Caco-2 (cell line): ENCODE measurements around the gene TSPAN33. TPM values are rescaled to one million over a fixed set of nuclear protein-coding genes. Genes with fewer than 3 reads are reported as not detected.

Source experiments
- BruUV-seq: library from RNA; stranded (reverse); fragments of 400-500 nt; replicated peaks from 2 replicates; lab custom pipeline; 2021; lab: Mats Ljungman, UMichigan
- CTCF ChIA-PET: fragments of 300-600 bp; sonication (Branson Sonifier 250); formaldehyde crosslinking; loops from one replicate; lab custom pipeline; 2022; ENCODE audit warnings: antibody characterized with exemption; lab: Charles Lee
- POLR2A ChIA-PET: fragments of 300-600 bp; sonication (Branson Sonifier 250); formaldehyde crosslinking; loops from one replicate; lab custom pipeline; 2022; ENCODE audit warnings: antibody characterized with exemption; lab: Charles Lee
- DNase-seq, 2 experiments: peaks; one replicate each; pipeline versions ENCODE4 v3.0.0 to v3.0.0-alpha.2; 2020 to 2022
- H3K27me3 ChIP-seq: replicated peaks from 2 replicates; pipeline ENCODE4 v1.6.0; 2011; ENCODE audit warnings: low read length; ENCODE audit not compliant: control insufficient read depth, insufficient read depth
- H3K36me3 ChIP-seq: 2 replicates; pipeline ENCODE4 v1.5.1; 2011; ENCODE audit warnings: low read length; ENCODE audit not compliant: control insufficient read depth, insufficient read depth
- H3K4me1 ChIP-seq: fragments of 250-450 bp; sonication (Bioruptor Pico); 2 replicates; pipeline ENCODE4 v1.5.1; 2020; ENCODE audit warnings: mild to moderate bottlenecking
- H3K4me3 ChIP-seq: 2 replicates; pipeline ENCODE4 v1.5.1; 2011; ENCODE audit warnings: low read depth, mild to moderate bottlenecking, control low read depth, low read length
- H3K9me3 ChIP-seq: fragments of 250-450 bp; sonication (Bioruptor Pico); 2 replicates; pipeline ENCODE4 v1.5.1; 2020; ENCODE audit warnings: mild to moderate bottlenecking, moderate library complexity
- H3K27ac Mint-ChIP-seq: one replicate; pipeline ENCODE4 v1.8.0; 2022; ENCODE audit warnings: mixed read lengths; ENCODE audit not compliant: unreplicated experiment
- H3K27me3 Mint-ChIP-seq: one replicate; pipeline ENCODE4 v1.8.0; 2022; ENCODE audit warnings: mixed read lengths; ENCODE audit not compliant: insufficient read depth, unreplicated experiment
- H3K36me3 Mint-ChIP-seq: one replicate; pipeline ENCODE4 v1.8.0; 2022; ENCODE audit warnings: mild to moderate bottlenecking, mixed read lengths; ENCODE audit not compliant: insufficient read depth, unreplicated experiment
- H3K4me1 Mint-ChIP-seq: one replicate; pipeline ENCODE4 v1.8.0; 2022; ENCODE audit warnings: low read depth, mixed read lengths; ENCODE audit not compliant: unreplicated experiment
- H3K4me3 Mint-ChIP-seq: one replicate; pipeline ENCODE4 v1.8.0; 2022; ENCODE audit warnings: mild to moderate bottlenecking, moderate library complexity, mixed read lengths; ENCODE audit not compliant: unreplicated experiment
- H3K9me3 Mint-ChIP-seq: one replicate; pipeline ENCODE4 v1.8.0; 2022; ENCODE audit warnings: mixed read lengths; ENCODE audit not compliant: unreplicated experiment
- CTCF ChIP-seq, 2 experiments: fragments of 200-600 bp in 1 of 2; IDR thresholded peaks; 1 replicate in 1 of 2; 2 replicates in 1 of 2; pipeline versions ENCODE4 v1.5.1 to v1.8.0; 2011 to 2022; ENCODE audit warnings: antibody characterized with exemption in 1 of 2, control low read depth in 1 of 2, inconsistent platforms in 1 of 2, low read depth in 1 of 2, low read length in 1 of 2, mild to moderate bottlenecking in 1 of 2, moderate library complexity in 1 of 2; ENCODE audit not compliant: insufficient read depth in 1 of 2, severe bottlenecking in 1 of 2, unreplicated experiment in 1 of 2
- intact Hi-C: fragments of 100-400 bp; cut with micrococcal nuclease; formaldehyde crosslinking; loops from one replicate; pipeline ENCODE4 v1.10.0; 2022; ENCODE audit not compliant: unreplicated experiment
- total RNA-seq: library from RNA; stranded (reverse); gene quantifications from 2 replicates; pipeline ENCODE4 v1.2.3, GENCODE V29; 2022

Gene TSPAN33
- total RNA-seq, 1 experiment from 2014 or later = 4.5 TPM

GRCh38 chr7:129167817-129168216 lies 23.3 kb downstream of the TSPAN33 start:
- H3K4me1 Mint-ChIP-seq = no peaks in the 10 kb centered on the region
- no peaks in the 10 kb centered on the region for H3K4me1 ChIP-seq
- H3K9me3 Mint-ChIP-seq = no peaks in the 10 kb centered on the region
- no peaks in the 10 kb centered on the region for H3K27me3 ChIP-seq
- DNase-seq = no peak
- no peaks in the 10 kb centered on the region for H3K9me3 ChIP-seq
- POLR2A ChIA-PET = no interaction called here
- H3K36me3 Mint-ChIP-seq = no peaks in the 10 kb centered on the region
- H3K36me3 ChIP-seq = no peaks in the 10 kb centered on the region
- H3K27me3 Mint-ChIP-seq = peaks cover 2% of the 10 kb centered on the region
- BruUV-seq = no TSS peak
- H3K4me3 Mint-ChIP-seq = no peak overlapping the region
- intact Hi-C loops = no loop called here
- no peak for TF ChIP-seq CTCF (IDR thresholded peaks at IDR 0.05; ENCODE audit: insufficient read depth in 1 of 2, low read depth in 1 of 2, low read length in 1 of 2, severe bottlenecking in 1 of 2, unreplicated experiment in 1 of 2)
- H3K27ac Mint-ChIP-seq = no peak overlapping the region
- H3K4me3 ChIP-seq = no peak overlapping the region
- CTCF ChIA-PET = no interaction called here

- intact Hi-C loops = no loop called here
- TF ChIP-seq CTCF (IDR thresholded peaks at IDR 0.05; ENCODE audit: insufficient read depth in 1 of 2, low read depth in 1 of 2, low read length in 1 of 2, severe bottlenecking in 1 of 2, unreplicated experiment in 1 of 2) = no peak
- no TSS peak for BruUV-seq
- Mint-ChIP-seq H3K36me3 (no peaks in the 10 kb centered on the region), H3K9me3 (no peaks in the 10 kb centered on the region), H3K27ac (no peak overlapping the region), H3K4me3 (no peak overlapping the region), H3K4me1 (no peaks in the 10 kb centered on the region), H3K27me3 (no peaks in the 10 kb centered on the region)
- H3K9me3 ChIP-seq = no peaks in the 10 kb centered on the region
- no peaks in the 10 kb centered on the region for H3K4me1 ChIP-seq
- POLR2A ChIA-PET = no interaction called here
- CTCF ChIA-PET = no interaction called here
- H3K4me3 ChIP-seq = no peak overlapping the region
- DNase-seq = no peak
- H3K27me3 ChIP-seq = no peaks in the 10 kb centered on the region
- H3K36me3 ChIP-seq = no peaks in the 10 kb centered on the region
Measured at GRCh38 chr7:129168231-129169021, 23.9 kb downstream of the TSPAN33 start.

- TF ChIP-seq CTCF (IDR thresholded peaks at IDR 0.05; ENCODE audit: insufficient read depth in 1 of 2, low read depth in 1 of 2, low read length in 1 of 2, severe bottlenecking in 1 of 2, unreplicated experiment in 1 of 2) = no peak
- Mint-ChIP-seq H3K27ac (no peak overlapping the region), H3K27me3 (no peaks in the 10 kb centered on the region), H3K4me1 (no peaks in the 10 kb centered on the region), H3K9me3 (no peaks in the 10 kb centered on the region), H3K4me3 (no peak overlapping the region), H3K36me3 (no peaks in the 10 kb centered on the region)
- Histone ChIP-seq H3K9me3 (no peaks in the 10 kb centered on the region), H3K4me1 (no peaks in the 10 kb centered on the region), H3K4me3 (no peak overlapping the region), H3K36me3 (no peaks in the 10 kb centered on the region), H3K27me3 (no peaks in the 10 kb centered on the region)
- BruUV-seq = no TSS peak
- no peak for DNase-seq
- ChIA-PET POLR2A (no interaction called here), CTCF (no interaction called here)
- intact Hi-C loops = no loop called here
Measured at GRCh38 chr7:129169171-129169671, 24.7 kb downstream of the TSPAN33 start.
